Sigmoid colon (tissue), 7 donors: Measurements from ENCODE around the gene DCDC1. TPM values are rescaled to one million over a fixed set of nuclear protein-coding genes. Genes with fewer than 3 reads are reported as not detected.

Source experiments
- DNase-seq: peaks from one replicate; pipeline ENCODE4 v3.0.0-alpha.2; 2019
- H3K27ac ChIP-seq, 4 donors: fragments of 200-600 bp; sonication (generic); one replicate each; pipeline ENCODE4 v1.5.1; 2016 to 2019; ENCODE audit warnings: mild to moderate bottlenecking in 1 of 4
- H3K27me3 ChIP-seq, 3 donors: fragments of 200-600 bp; sonication (generic); one replicate each; pipeline ENCODE4 v1.5.1; 2019; ENCODE audit warnings: mild to moderate bottlenecking in 1 of 3
- H3K36me3 ChIP-seq, 4 donors: fragments of 200-600 bp; sonication (generic); one replicate each; pipeline ENCODE4 v1.5.1; 2016 to 2019
- H3K4me1 ChIP-seq, 4 donors: fragments of 200-600 bp; sonication (generic); one replicate each; pipeline ENCODE4 v1.5.1; 2017 to 2019
- H3K4me3 ChIP-seq, 4 donors: fragments of 200-600 bp; sonication (generic); one replicate each; pipeline ENCODE4 v1.5.1; 2017 to 2019; ENCODE audit warnings: mild to moderate bottlenecking in 2 of 4, moderate library complexity in 1 of 4
- H3K9me3 ChIP-seq, 4 donors: fragments of 200-600 bp in 3 of 4; sonication (generic) in 3 of 4; one replicate each; pipeline versions ENCODE4 v1.5.1 to v1.6.1; 2013 to 2019
- CTCF ChIP-seq, 4 experiments: fragments of 450-650 bp in 3 of 4; fragments of 200-600 bp in 1 of 4; IDR thresholded peaks; one replicate each; pipeline ENCODE4 v1.5.1; 2016 to 2019; ENCODE audit warnings: antibody characterized with exemption in 4 of 4, mild to moderate bottlenecking in 3 of 4, moderate library complexity in 2 of 4
- EP300 ChIP-seq, 4 donors: sonication (generic); formaldehyde crosslinking; IDR thresholded peaks; one replicate each; pipeline ENCODE4 v1.6.1; 2017; ENCODE audit warnings: antibody characterized with exemption in 4 of 4
- POLR2A ChIP-seq, 2 donors: fragments of 450-650 bp; IDR thresholded peaks; one replicate each; pipeline ENCODE4 v1.6.1; 2016; ENCODE audit warnings: antibody characterized with exemption in 2 of 2, mild to moderate bottlenecking in 2 of 2, moderate library complexity in 2 of 2
- POLR2AphosphoS5 ChIP-seq, 4 donors: sonication (generic); formaldehyde crosslinking; IDR thresholded peaks; one replicate each; pipeline ENCODE4 v1.6.1; 2017; ENCODE audit warnings: antibody characterized with exemption in 4 of 4
- WGBS, 2 donors: extraction: QIAGEN DNeasy Blood & Tissue Kit; methylation state at CpG; one replicate each; pipeline ENCODE4 v1.1.7; 2013; 5-methylcytosine and 5-hydroxymethylcytosine counted together
- intact Hi-C: fragments of 100-400 bp; cut with DNase I; formaldehyde crosslinking; loops from one replicate; pipeline ENCODE4 v1.15.1; 2023
- polyA plus RNA-seq, 3 donors: library from polyadenylated mRNA; stranded (reverse); fragments of 200-250 nt; gene quantifications; one replicate each; pipeline ENCODE4 v1.2.3, GENCODE V29; 2013
- total RNA-seq, 4 donors: library from RNA; depleted of rRNA; stranded (reverse); fragments of >200 nt; gene quantifications; one replicate each; pipeline ENCODE4 v1.1.0, GENCODE V29; 2016
- donor health status: healthy with polysubstance abuse.
- donor health status: Bipolar disorder and iron deficiency.
- donor health status: healthy.

DCDC1 gene
- total RNA-seq, result 1 to 10 TPM in 1 of 4 donors, under 1 TPM in 2, not detected in 1; 0.27 to 1.1 (median 0.33) TPM
- under 1 TPM in 1 of 3 donors, not detected in 2; 0.06 TPM for polyA plus RNA-seq

GRCh38 chr11:31369348-31370329 is at the start of gene DCDC1, which contains the start of gene DNAJC24:
Gene DCDC1, minus strand, starts transcription at chr11:31369739. Its CDS starts 41,459 bp downstream, at chr11:31328280.
Gene DNAJC24, plus strand, starts transcription at chr11:31369860. Its CDS starts 889 bp downstream, at chr11:31370749.
- no peaks in the 10 kb centered on the region for H3K9me3 ChIP-seq
- peaks cover 0 to 26% (median 16%) of the 10 kb centered on the region in 4 donors for H3K4me1 ChIP-seq
- peak within 1 kb of the TSS; percentile 73 to 85 (median 80) for H3K27ac ChIP-seq
- H3K36me3 ChIP-seq, result no peaks in the 10 kb centered on the region
- H3K27me3 ChIP-seq, result no peaks in the 10 kb centered on the region
- H3K4me3 ChIP-seq, result peak within 1 kb of the TSS; percentile 59 to 77 (median 72)
- WGBS, 2 donors, result 1% methylated on average over 53 of the region's 53 CpGs
- intact Hi-C loops, result loop anchor here (5.0 kb wide), 1 partner anchor 143 kb away; no protein-coding TSS in a partner anchor
- TF ChIP-seq POLR2A (IDR thresholded peaks at IDR 0.05) (peak in 1 of 2 donors; percentile 11), POLR2AphosphoS5 (IDR thresholded peaks at IDR 0.05) (peak in 3 of 4 donors; percentile 52 to 76 (median 66)), EP300 (IDR thresholded peaks at IDR 0.05) (no peak), CTCF (IDR thresholded peaks at IDR 0.05) (no peak)
- peak; percentile 93 for DNase-seq

GRCh38 chr11:31419138-31419537 is 49.6 kb upstream of the DCDC1 start:
- intact Hi-C loops, result no loop called here
- Histone ChIP-seq H3K36me3 (no peaks in the 10 kb centered on the region), H3K4me1 (no peaks in the 10 kb centered on the region), H3K4me3 (no peak overlapping the region), H3K27me3 (no peaks in the 10 kb centered on the region), H3K27ac (no peak overlapping the region), H3K9me3 (no peaks in the 10 kb centered on the region)
- WGBS, 2 donors, result 95% methylated on average over 3 of the region's 3 CpGs
- DNase-seq, result no peak
- no peak for TF ChIP-seq CTCF (IDR thresholded peaks at IDR 0.05)
- TF ChIP-seq POLR2AphosphoS5 (IDR thresholded peaks at IDR 0.05), result no peak
- TF ChIP-seq EP300 (IDR thresholded peaks at IDR 0.05), result no peak
- no peak for TF ChIP-seq POLR2A (IDR thresholded peaks at IDR 0.05)

GRCh38 chr11:31417816-31418215 is 48.3 kb upstream of the DCDC1 start:
- H3K36me3 ChIP-seq, result no peaks in the 10 kb centered on the region
- no peak overlapping the region for H3K27ac ChIP-seq
- H3K4me1 ChIP-seq, result no peaks in the 10 kb centered on the region
- no peaks in the 10 kb centered on the region for H3K27me3 ChIP-seq
- H3K9me3 ChIP-seq, result no peaks in the 10 kb centered on the region
- TF ChIP-seq EP300 (IDR thresholded peaks at IDR 0.05) (no peak), POLR2AphosphoS5 (IDR thresholded peaks at IDR 0.05) (no peak), CTCF (IDR thresholded peaks at IDR 0.05) (no peak), POLR2A (IDR thresholded peaks at IDR 0.05) (no peak)
- intact Hi-C loops, result no loop called here
- no peak overlapping the region for H3K4me3 ChIP-seq
- WGBS, 2 donors, result 96 to 97% methylated on average over 2 of the region's 2 CpGs
- no peak for DNase-seq

GRCh38 chr11:31417357-31417756 is 47.8 kb upstream of the DCDC1 start:
- Histone ChIP-seq H3K27ac (no peak overlapping the region), H3K27me3 (no peaks in the 10 kb centered on the region), H3K4me3 (no peak overlapping the region), H3K9me3 (no peaks in the 10 kb centered on the region), H3K4me1 (no peaks in the 10 kb centered on the region), H3K36me3 (no peaks in the 10 kb centered on the region)
- intact Hi-C loops, result no loop called here
- 97 to 100% methylated on average over 1 of the region's 1 CpG for WGBS, 2 donors
- DNase-seq, result no peak
- TF ChIP-seq CTCF (IDR thresholded peaks at IDR 0.05) (no peak), POLR2A (IDR thresholded peaks at IDR 0.05) (no peak), EP300 (IDR thresholded peaks at IDR 0.05) (no peak), POLR2AphosphoS5 (IDR thresholded peaks at IDR 0.05) (no peak)
